Panc1 (cell line): ENCODE measurements around the gene PHLDA3. TPM values are rescaled to one million over a fixed set of nuclear protein-coding genes. Genes with fewer than 3 reads are reported as not detected.

Experiments
- ATAC-seq: fragments of 200-7000 bp; cut with Tn5 transposase; 2 replicates; pipeline ENCODE4 v1.9.1; 2020; ENCODE audit warnings: mild to moderate bottlenecking, moderate library complexity
- BruUV-seq: library from RNA; stranded (reverse); fragments of 400-500 nt; replicated peaks from 2 replicates; lab custom pipeline; 2021; lab: Mats Ljungman, UMichigan
- CTCF ChIA-PET: fragments of 300-600 bp; sonication (Branson Sonifier 250); formaldehyde crosslinking; loops from one replicate; lab custom pipeline; 2022; ENCODE audit warnings: antibody characterized with exemption; lab: Charles Lee
- POLR2A ChIA-PET: fragments of 300-600 bp; sonication (Branson Sonifier 250); formaldehyde crosslinking; loops from one replicate; lab custom pipeline; 2022; ENCODE audit warnings: antibody characterized with exemption; lab: Charles Lee
- DNase-seq: peaks from one replicate; pipeline ENCODE4 v3.0.0-alpha.2; 2010; ENCODE audit warnings: low read depth, low spot score
- H3K27ac ChIP-seq: 2 replicates; pipeline ENCODE4 v1.5.1; 2011; ENCODE audit warnings: mild to moderate bottlenecking, low read length, inconsistent platforms
- H3K27me3 ChIP-seq: fragments of 200-500 bp; sonication (Bioruptor generic); 2 replicates; pipeline ENCODE4 v1.6.0; 2014; ENCODE audit warnings: low read length, inconsistent platforms; ENCODE audit not compliant: control insufficient read depth, insufficient read depth
- H3K36me3 ChIP-seq: fragments of 200-500 bp; sonication (Bioruptor generic); 2 replicates; pipeline ENCODE4 v1.5.1; 2014; ENCODE audit warnings: inconsistent platforms, mild to moderate bottlenecking, low read length, moderate library complexity; ENCODE audit not compliant: control insufficient read depth, insufficient read depth
- H3K4me1 ChIP-seq: 2 replicates; pipeline ENCODE4 v1.5.1; 2011; ENCODE audit warnings: inconsistent platforms, mild to moderate bottlenecking, low read length, moderate library complexity; ENCODE audit not compliant: control insufficient read depth, insufficient read depth
- H3K4me3 ChIP-seq, 2 experiments: 2 replicates each; pipeline ENCODE4 v1.5.1; 2011 to 2012; ENCODE audit warnings: low read depth in 2 of 2, low read length in 2 of 2, mild to moderate bottlenecking in 2 of 2, inconsistent platforms in 1 of 2, moderate library complexity in 1 of 2
- H3K9me3 ChIP-seq: fragments of 200-500 bp; sonication (Bioruptor generic); 2 replicates; pipeline ENCODE4 v1.5.1; 2014; ENCODE audit warnings: low read depth, mild to moderate bottlenecking, inconsistent platforms, low read length, moderate library complexity; ENCODE audit not compliant: control insufficient read depth, insufficient read depth
- CTCF ChIP-seq: fragments of 450-650 bp; IDR thresholded peaks from 2 replicates; pipeline ENCODE4 v1.5.1; 2017; ENCODE audit warnings: mild to moderate bottlenecking
- POLR2AphosphoS5 ChIP-seq: IDR thresholded peaks from 2 replicates; pipeline ENCODE4 v1.6.1; 2012; ENCODE audit warnings: mild to moderate bottlenecking, low read depth, low read length, moderate library complexity
- REST ChIP-seq, 2 experiments: IDR thresholded peaks; 2 replicates each; pipeline ENCODE4 v1.6.1; 2011 to 2012; ENCODE audit warnings: low read depth in 2 of 2, control low read depth in 1 of 2, low read length in 1 of 2, mild to moderate bottlenecking in 1 of 2, moderate library complexity in 1 of 2; ENCODE audit not compliant: insufficient read depth in 1 of 2
- SIN3A ChIP-seq: IDR thresholded peaks from 2 replicates; pipeline ENCODE4 v1.6.1; 2012; ENCODE audit warnings: low read depth, mild to moderate bottlenecking, low read length, moderate library complexity, borderline replicate concordance; ENCODE audit not compliant: insufficient read depth
- TCF7L2 ChIP-seq: IDR thresholded peaks from 2 replicates; pipeline ENCODE4 v1.6.1; 2011; ENCODE audit warnings: mild to moderate bottlenecking, low read depth, low read length, inconsistent platforms
- in situ Hi-C: cut with HindIII; loops from 2 replicates; pipeline ENCODE4 v1.10.0; 2016; ENCODE audit warnings: low sequenced_read_pairs, low pct_unique_long_range_greater_than_20kb
- intact Hi-C: fragments of 100-400 bp; cut with micrococcal nuclease; formaldehyde crosslinking; loops from one replicate; pipeline ENCODE4 v1.10.0; 2022; ENCODE audit not compliant: unreplicated experiment
- total RNA-seq: library from RNA; stranded (reverse); gene quantifications from one replicate; pipeline ENCODE4 v1.2.1, GENCODE V29; 2021; ENCODE audit not compliant: unreplicated experiment

The PHLDA3 gene
- total RNA-seq, 1 experiment from 2014 or later, result 12.3 TPM

GRCh38 chr1:201454608-201455007 is 14.4 kb downstream of the PHLDA3 start:
- in situ Hi-C loops (no loop called here), intact Hi-C loops (no loop called here)
- no TSS peak for BruUV-seq
- DNase-seq (no peak), ATAC-seq (no peak)
- no peak for TF ChIP-seq REST (IDR thresholded peaks at IDR 0.05; ENCODE audit: insufficient read depth in 1 of 2, low read depth in 2 of 2, low read length in 1 of 2)
- no peak for TF ChIP-seq CTCF
- no peak for TF ChIP-seq SIN3A
- TF ChIP-seq TCF7L2, result no peak
- TF ChIP-seq POLR2AphosphoS5, result no peak
- no peaks in the 10 kb centered on the region for H3K27me3 ChIP-seq
- no peak overlapping the region for H3K27ac ChIP-seq
- no peak overlapping the region for H3K4me3 ChIP-seq
- H3K9me3 ChIP-seq, result no peaks in the 10 kb centered on the region
- H3K4me1 ChIP-seq, result peaks cover 26% of the 10 kb centered on the region
- H3K36me3 ChIP-seq, result no peaks in the 10 kb centered on the region
- CTCF ChIA-PET, result interaction anchor here (0.7 kb wide), 1 partner anchor 200 kb away, joined by 3 read pairs; no protein-coding TSS in a partner anchor
- POLR2A ChIA-PET, result no interaction called here

- Histone ChIP-seq H3K4me1 (peaks cover 26% of the 10 kb centered on the region), H3K27me3 (no peaks in the 10 kb centered on the region), H3K27ac (no peak overlapping the region), H3K9me3 (no peaks in the 10 kb centered on the region), H3K36me3 (no peaks in the 10 kb centered on the region), H3K4me3 (no peak overlapping the region)
- no TSS peak for BruUV-seq
- DNase-seq, result no peak
- TF ChIP-seq POLR2AphosphoS5 (no peak), REST (IDR thresholded peaks at IDR 0.05; ENCODE audit: insufficient read depth in 1 of 2, low read depth in 2 of 2, low read length in 1 of 2) (no peak), TCF7L2 (no peak), SIN3A (no peak), CTCF (no peak)
- intact Hi-C loops, result no loop called here
- ChIA-PET CTCF (no interaction called here), POLR2A (no interaction called here)
- in situ Hi-C loops, result no loop called here
- ATAC-seq, result no peak
Observed at GRCh38 chr1:201452866-201453265, 16.1 kb downstream of the PHLDA3 start.
